Measurements from ENCODE around the gene ANKS1B. TPM values are rescaled to one million over a fixed set of nuclear protein-coding genes. Genes with fewer than 3 reads are reported as not detected.

The ANKS1B gene
- total RNA-seq, 2 experiments from 2014 or later = not detected

DNA sequence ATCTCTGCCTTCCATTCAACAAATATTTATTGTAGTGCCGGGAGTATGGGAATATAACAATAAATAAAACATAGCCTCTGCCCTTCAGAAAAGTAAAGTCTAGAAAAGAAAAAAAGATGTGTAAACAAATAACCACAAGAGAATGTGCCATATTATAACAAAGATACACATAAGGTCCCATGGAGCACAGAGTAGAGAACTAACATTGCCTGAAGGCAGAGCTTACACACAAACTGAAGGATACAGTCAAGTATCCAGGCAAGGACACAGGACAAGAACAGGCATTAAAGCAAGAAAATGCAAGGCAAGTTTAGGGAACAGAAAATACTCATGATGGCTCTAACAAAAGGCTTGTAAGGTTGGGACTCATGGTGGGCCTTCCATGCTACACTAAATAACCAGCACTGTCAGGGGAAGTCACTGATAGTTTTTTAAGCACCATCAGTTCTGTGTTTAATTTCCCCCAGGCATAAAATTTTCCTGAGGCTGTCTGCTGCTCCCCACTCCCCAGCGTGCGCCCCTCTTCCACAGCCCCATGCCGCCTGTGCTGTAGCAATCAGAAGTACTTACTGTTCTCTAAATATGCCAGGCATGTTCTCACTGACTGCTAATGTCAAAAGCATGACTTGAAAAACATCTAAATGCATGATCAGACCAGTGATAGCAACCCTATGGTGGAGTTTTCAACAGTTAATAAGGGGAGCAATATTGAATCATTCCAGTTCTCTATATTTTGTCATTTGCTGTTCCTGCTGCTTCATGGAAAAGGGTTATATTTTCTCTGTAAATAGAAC is 77.8 kb downstream of the ANKS1B start:
- intact Hi-C loops (cut with micrococcal nuclease) = no loop called here
- H3K36me3 Mint-ChIP-seq (ENCODE audit: low read depth) = no peaks in the 10 kb centered on the region
- no peaks in the 10 kb centered on the region for H3K4me1 Mint-ChIP-seq (ENCODE audit: low read depth)
- CTCF ChIA-PET = no interaction called here
- no peak overlapping the region for H3K27ac Mint-ChIP-seq
- no peaks in the 10 kb centered on the region for H3K27me3 Mint-ChIP-seq (ENCODE audit: low read depth)
- H3K9me3 Mint-ChIP-seq = no peaks in the 10 kb centered on the region
- no peak for DNase-seq
- H3K4me3 Mint-ChIP-seq = no peak overlapping the region

DNA sequence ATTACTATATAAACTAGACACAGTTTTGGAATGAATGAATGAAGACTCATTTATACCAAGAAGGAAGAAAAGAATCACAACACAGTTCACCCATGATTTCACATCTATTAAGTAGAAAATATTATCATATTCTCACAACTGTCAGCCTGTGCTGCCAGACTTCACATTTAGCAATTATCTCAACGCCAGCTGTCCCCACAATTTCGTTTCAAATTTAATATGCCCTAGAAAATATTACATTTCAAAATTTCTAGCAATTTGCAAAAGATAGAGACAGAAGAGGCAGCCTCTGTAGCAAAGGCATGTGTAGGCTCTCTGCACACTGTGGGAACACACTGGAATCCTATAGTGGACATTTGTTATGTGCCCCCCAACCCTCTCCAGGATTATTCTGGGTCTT is 83.6 kb downstream of the ANKS1B start:
- no peak overlapping the region for H3K27ac Mint-ChIP-seq
- H3K4me3 Mint-ChIP-seq = no peak overlapping the region
- no peak for DNase-seq
- H3K9me3 Mint-ChIP-seq = no peaks in the 10 kb centered on the region
- no peaks in the 10 kb centered on the region for H3K36me3 Mint-ChIP-seq (ENCODE audit: low read depth)
- no peaks in the 10 kb centered on the region for H3K27me3 Mint-ChIP-seq (ENCODE audit: low read depth)
- no peaks in the 10 kb centered on the region for H3K4me1 Mint-ChIP-seq (ENCODE audit: low read depth)
- CTCF ChIA-PET = no interaction called here
- intact Hi-C loops (cut with micrococcal nuclease) = no loop called here

DNA sequence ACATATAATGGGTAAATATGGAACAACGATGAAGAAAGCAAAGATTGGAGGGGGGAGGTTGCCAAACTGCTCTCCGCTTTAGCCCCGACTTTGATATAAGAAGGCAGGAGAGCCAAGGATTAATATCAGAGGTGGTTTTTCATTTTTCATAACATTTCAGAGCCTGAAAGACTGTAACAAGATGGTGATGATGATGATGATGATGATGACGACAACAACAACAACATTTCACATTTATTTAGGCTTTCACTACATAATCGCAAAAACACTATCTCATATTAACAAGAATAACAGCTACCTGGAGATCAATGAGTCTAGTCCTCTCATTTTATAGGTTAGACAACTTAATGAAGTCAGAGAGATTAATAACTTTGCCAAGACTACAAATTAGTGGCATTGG is 86.1 kb downstream of the ANKS1B start:
- H3K27me3 Mint-ChIP-seq (ENCODE audit: low read depth) = no peaks in the 10 kb centered on the region
- H3K27ac Mint-ChIP-seq = no peak overlapping the region
- H3K4me3 Mint-ChIP-seq = no peak overlapping the region
- no peak for DNase-seq
- H3K9me3 Mint-ChIP-seq = no peaks in the 10 kb centered on the region
- CTCF ChIA-PET = no interaction called here
- intact Hi-C loops (cut with micrococcal nuclease) = no loop called here
- no peaks in the 10 kb centered on the region for H3K36me3 Mint-ChIP-seq (ENCODE audit: low read depth)
- H3K4me1 Mint-ChIP-seq (ENCODE audit: low read depth) = no peaks in the 10 kb centered on the region

- no peak for DNase-seq
- CTCF ChIA-PET = no interaction called here
- Mint-ChIP-seq H3K4me1 (ENCODE audit: low read depth) (no peaks in the 10 kb centered on the region), H3K27me3 (ENCODE audit: low read depth) (no peaks in the 10 kb centered on the region), H3K9me3 (no peaks in the 10 kb centered on the region), H3K36me3 (ENCODE audit: low read depth) (no peaks in the 10 kb centered on the region), H3K27ac (no peak overlapping the region), H3K4me3 (no peak overlapping the region)
- intact Hi-C loops (cut with micrococcal nuclease) = no loop called here
Observed at GRCh38 chr12:99879439-99879838, 105.3 kb downstream of the ANKS1B start.

GRCh38 chr12:99875081-99875480 is 109.7 kb downstream of the ANKS1B start:
- intact Hi-C loops (cut with micrococcal nuclease) = no loop called here
- Mint-ChIP-seq H3K27me3 (ENCODE audit: low read depth) (no peaks in the 10 kb centered on the region), H3K36me3 (ENCODE audit: low read depth) (no peaks in the 10 kb centered on the region), H3K27ac (no peak overlapping the region), H3K9me3 (peaks cover 5% of the 10 kb centered on the region), H3K4me3 (no peak overlapping the region), H3K4me1 (ENCODE audit: low read depth) (no peaks in the 10 kb centered on the region)
- CTCF ChIA-PET = no interaction called here
- no peak for DNase-seq

- intact Hi-C loops (cut with micrococcal nuclease) = no loop called here
- no peaks in the 10 kb centered on the region for H3K4me1 Mint-ChIP-seq (ENCODE audit: low read depth)
- no peak overlapping the region for H3K27ac Mint-ChIP-seq
- H3K36me3 Mint-ChIP-seq (ENCODE audit: low read depth) = no peaks in the 10 kb centered on the region
- CTCF ChIA-PET = no interaction called here
- DNase-seq = no peak
- H3K4me3 Mint-ChIP-seq = no peak overlapping the region
- no peaks in the 10 kb centered on the region for H3K27me3 Mint-ChIP-seq (ENCODE audit: low read depth)
- H3K9me3 Mint-ChIP-seq = peaks cover 7% of the 10 kb centered on the region
Observed at GRCh38 chr12:99870085-99870484, 114.7 kb downstream of the ANKS1B start.

GRCh38 chr12:99861731-99862130 is 123.0 kb downstream of the ANKS1B start:
- DNase-seq = no peak
- intact Hi-C loops (cut with micrococcal nuclease) = no loop called here
- CTCF ChIA-PET = no interaction called here
- Mint-ChIP-seq H3K4me1 (ENCODE audit: low read depth) (no peaks in the 10 kb centered on the region), H3K36me3 (ENCODE audit: low read depth) (no peaks in the 10 kb centered on the region), H3K27me3 (ENCODE audit: low read depth) (no peaks in the 10 kb centered on the region), H3K27ac (no peak overlapping the region), H3K9me3 (peaks cover 7% of the 10 kb centered on the region), H3K4me3 (no peak overlapping the region)

DNA sequence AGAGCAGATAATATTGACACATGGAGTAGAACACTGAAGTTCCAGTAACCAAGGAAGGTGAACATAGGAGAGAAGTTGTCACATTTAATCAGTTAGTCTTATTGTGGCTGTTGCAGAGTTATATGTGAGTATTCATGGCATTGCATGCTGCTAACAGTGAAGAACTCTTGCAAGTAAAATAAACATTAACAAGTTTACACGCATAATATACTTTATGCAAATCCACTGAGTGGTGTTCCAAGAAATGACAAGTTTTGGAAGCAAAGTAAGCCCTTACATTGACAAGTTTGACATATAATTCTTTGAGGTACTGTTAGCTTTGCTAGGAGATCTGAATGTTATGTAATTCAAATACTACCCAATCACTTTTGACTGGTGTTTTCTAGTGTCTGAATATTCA is 125.6 kb downstream of the ANKS1B start:
- no peak overlapping the region for H3K27ac Mint-ChIP-seq
- H3K4me1 Mint-ChIP-seq (ENCODE audit: low read depth) = no peaks in the 10 kb centered on the region
- intact Hi-C loops (cut with micrococcal nuclease) = no loop called here
- CTCF ChIA-PET = no interaction called here
- H3K4me3 Mint-ChIP-seq = no peak overlapping the region
- peaks cover 9% of the 10 kb centered on the region for H3K9me3 Mint-ChIP-seq
- H3K27me3 Mint-ChIP-seq (ENCODE audit: low read depth) = no peaks in the 10 kb centered on the region
- DNase-seq = no peak
- H3K36me3 Mint-ChIP-seq (ENCODE audit: low read depth) = no peaks in the 10 kb centered on the region

DNA sequence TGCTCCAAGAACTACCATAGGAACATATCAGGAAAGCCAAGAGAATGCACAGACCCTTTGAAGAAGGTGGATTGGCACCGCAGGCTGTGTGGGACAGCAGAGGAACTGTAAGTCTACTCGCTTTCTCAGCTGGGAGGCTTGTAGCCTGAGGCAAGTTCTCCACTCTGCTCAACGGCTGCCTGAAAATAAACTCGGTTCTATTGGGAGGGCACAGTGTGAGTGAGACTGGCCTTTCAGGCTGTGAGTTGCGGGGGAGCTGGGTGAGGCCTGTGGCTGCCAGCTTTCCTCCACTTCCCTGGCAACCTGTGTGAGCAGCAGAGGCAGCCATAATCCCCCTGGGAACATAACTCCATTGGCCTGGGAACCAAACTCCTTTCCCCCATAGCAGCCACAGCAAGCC is 132.1 kb downstream of the ANKS1B start:
- Mint-ChIP-seq H3K4me3 (no peak overlapping the region), H3K27me3 (ENCODE audit: low read depth) (no peaks in the 10 kb centered on the region), H3K36me3 (ENCODE audit: low read depth) (no peaks in the 10 kb centered on the region), H3K27ac (no peak overlapping the region), H3K4me1 (ENCODE audit: low read depth) (no peaks in the 10 kb centered on the region), H3K9me3 (peaks cover 3% of the 10 kb centered on the region)
- CTCF ChIA-PET = no interaction called here
- intact Hi-C loops (cut with micrococcal nuclease) = no loop called here
- DNase-seq = no peak

GRCh38 chr12:99847936-99848335 is 136.8 kb downstream of the ANKS1B start:
- Mint-ChIP-seq H3K27me3 (ENCODE audit: low read depth) (no peaks in the 10 kb centered on the region), H3K27ac (no peak overlapping the region), H3K36me3 (ENCODE audit: low read depth) (no peaks in the 10 kb centered on the region), H3K4me3 (no peak overlapping the region), H3K9me3 (peaks cover 2% of the 10 kb centered on the region), H3K4me1 (ENCODE audit: low read depth) (no peaks in the 10 kb centered on the region)
- CTCF ChIA-PET = interaction anchor here (0.6 kb wide), 1 partner anchor 707 kb away, joined by 3 read pairs; no protein-coding TSS in a partner anchor
- no peak for DNase-seq
- intact Hi-C loops (cut with micrococcal nuclease) = no loop called here

- Mint-ChIP-seq H3K36me3 (ENCODE audit: low read depth) (no peaks in the 10 kb centered on the region), H3K4me3 (no peak overlapping the region), H3K27me3 (ENCODE audit: low read depth) (no peaks in the 10 kb centered on the region), H3K4me1 (ENCODE audit: low read depth) (no peaks in the 10 kb centered on the region), H3K9me3 (no peaks in the 10 kb centered on the region), H3K27ac (no peak overlapping the region)
- intact Hi-C loops (cut with micrococcal nuclease) = no loop called here
- no peak for DNase-seq
- CTCF ChIA-PET = no interaction called here
Observed at GRCh38 chr12:99834710-99835109, 150.0 kb downstream of the ANKS1B start.

GRCh38 chr12:99833397-99833796 is 151.3 kb downstream of the ANKS1B start:
- H3K9me3 Mint-ChIP-seq = no peaks in the 10 kb centered on the region
- intact Hi-C loops (cut with micrococcal nuclease) = no loop called here
- H3K4me3 Mint-ChIP-seq = no peak overlapping the region
- H3K27me3 Mint-ChIP-seq (ENCODE audit: low read depth) = no peaks in the 10 kb centered on the region
- no peak for DNase-seq
- H3K4me1 Mint-ChIP-seq (ENCODE audit: low read depth) = no peaks in the 10 kb centered on the region
- H3K36me3 Mint-ChIP-seq (ENCODE audit: low read depth) = no peaks in the 10 kb centered on the region
- CTCF ChIA-PET = no interaction called here
- no peak overlapping the region for H3K27ac Mint-ChIP-seq

GRCh38 chr12:99824900-99825542 is 159.7 kb downstream of the ANKS1B start:
- H3K9me3 Mint-ChIP-seq = peaks cover 2% of the 10 kb centered on the region
- no peak for DNase-seq
- no peak overlapping the region for H3K4me3 Mint-ChIP-seq
- H3K27me3 Mint-ChIP-seq (ENCODE audit: low read depth) = no peaks in the 10 kb centered on the region
- CTCF ChIA-PET = no interaction called here
- H3K27ac Mint-ChIP-seq = no peak overlapping the region
- intact Hi-C loops (cut with micrococcal nuclease) = no loop called here
- no peaks in the 10 kb centered on the region for H3K36me3 Mint-ChIP-seq (ENCODE audit: low read depth)
- no peaks in the 10 kb centered on the region for H3K4me1 Mint-ChIP-seq (ENCODE audit: low read depth)

Measured in activated naive CD4-positive, alpha-beta T cell treated with anti-CD3 and anti-CD28 coated beads for 36 hours (primary cell).